HG03457 (cell line): ENCODE results near the gene ABHD17A.

Experiments used
- ATAC-seq: cut with Tn5 transposase; IDR thresholded peaks from one replicate; pipeline ENCODE4 v1.9.1; 2021; ENCODE audit warnings: moderate number of reproducible peaks; ENCODE audit not compliant: unreplicated experiment

Gene ABHD17A

GRCh38 chr19:1841209-1841924 lies 43.9 kb downstream of the ABHD17A start:
- ATAC-seq: no peak

DNA sequence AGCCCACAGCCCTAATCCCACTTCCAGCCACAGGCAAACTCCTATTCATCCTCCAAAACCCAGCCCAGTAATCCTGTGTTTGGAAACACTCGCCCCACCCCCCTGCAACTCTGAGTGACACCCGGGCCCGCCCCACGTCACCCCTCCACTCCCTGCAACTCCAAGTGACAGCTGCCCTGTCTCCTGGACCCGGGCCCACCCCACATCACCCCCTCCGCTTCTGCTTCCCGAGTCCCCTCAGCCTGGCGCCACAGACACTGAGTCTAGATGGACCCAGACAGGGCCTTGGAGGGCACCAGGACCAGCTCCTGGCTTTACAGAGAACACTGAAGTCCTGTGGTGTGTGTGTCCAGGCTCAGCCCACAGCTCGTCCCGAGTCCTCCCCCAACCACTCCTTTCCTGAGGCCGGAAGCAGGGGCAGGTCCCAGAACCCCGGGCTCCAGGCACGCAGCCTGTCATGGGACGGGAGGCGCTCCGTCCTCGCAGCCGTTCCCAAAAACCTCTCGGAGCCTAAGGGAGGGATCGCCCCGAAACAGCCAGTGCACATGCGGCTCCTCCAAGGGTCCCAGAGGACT lies 44.7 kb downstream of the ABHD17A start:
- ATAC-seq: no peak

- ATAC-seq: no peak
Measured at GRCh38 chr19:1839658-1840540, 45.4 kb downstream of the ABHD17A start.

DNA sequence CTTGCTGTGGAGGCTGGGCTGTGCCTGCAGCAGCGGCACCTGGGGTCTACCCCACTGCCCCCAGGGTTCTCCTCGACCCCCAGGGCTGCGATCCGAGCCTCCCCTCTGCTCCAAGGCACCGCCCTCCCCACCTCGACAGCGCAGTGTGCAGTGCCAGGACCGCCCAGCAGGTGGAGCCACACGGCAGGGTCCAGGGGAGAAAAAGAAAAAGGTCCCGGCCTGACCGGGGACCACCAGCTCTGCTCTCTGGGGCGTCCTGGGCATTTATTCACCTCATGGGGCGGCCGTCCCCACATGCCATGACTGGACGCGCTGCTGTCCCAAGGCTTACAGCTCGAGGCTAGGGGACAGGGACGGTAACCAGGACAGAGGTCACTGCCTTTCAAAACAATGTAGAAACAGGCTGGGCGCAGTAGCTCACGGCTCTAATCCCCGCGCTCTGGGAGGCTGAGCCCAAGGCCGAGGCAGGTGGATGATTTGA lies 47.6 kb downstream of the ABHD17A start:
- ATAC-seq: no peak

GRCh38 chr19:1837222-1837565 lies 48.1 kb downstream of the ABHD17A start:
- ATAC-seq: no peak

DNA sequence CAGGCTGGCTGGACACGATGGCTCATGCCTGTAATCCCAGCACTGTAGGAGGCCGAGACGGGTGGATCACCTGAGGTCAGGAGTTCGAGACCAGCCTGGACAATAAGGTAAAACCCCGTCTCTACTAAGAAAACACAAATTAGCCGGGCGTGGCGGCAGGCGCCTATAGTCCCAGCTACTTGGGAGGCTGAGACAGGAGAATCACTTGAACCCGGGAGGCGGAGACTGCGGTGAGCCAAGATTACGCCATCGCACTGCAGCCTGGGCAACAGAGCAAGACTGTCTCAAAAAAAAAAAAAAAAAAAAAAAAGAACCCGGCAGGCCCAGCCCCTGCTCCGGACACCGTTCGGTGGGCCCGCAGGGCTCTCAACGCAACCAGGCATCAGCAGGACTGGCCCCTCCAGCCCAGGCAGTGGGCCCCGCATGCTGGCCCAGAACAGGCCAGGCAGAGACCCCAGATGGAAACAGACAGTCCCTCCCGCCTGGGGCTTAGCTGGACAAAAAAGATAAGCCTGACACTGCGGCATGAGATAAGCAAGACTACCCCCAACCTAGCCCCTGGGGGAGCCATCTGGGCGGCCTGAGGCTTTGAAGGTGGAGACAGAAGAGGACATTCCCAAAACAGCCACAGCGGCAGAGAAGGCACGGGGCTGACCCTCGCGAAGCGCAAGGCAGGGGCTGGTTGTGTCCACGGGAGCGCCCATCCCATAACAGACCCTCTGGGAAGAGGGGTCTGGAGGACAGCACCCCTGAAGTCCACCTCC lies 48.7 kb downstream of the ABHD17A start:
- ATAC-seq: no peak

GRCh38 chr19:1833540-1833939 lies 51.8 kb downstream of the ABHD17A start:
- ATAC-seq: no peak

DNA sequence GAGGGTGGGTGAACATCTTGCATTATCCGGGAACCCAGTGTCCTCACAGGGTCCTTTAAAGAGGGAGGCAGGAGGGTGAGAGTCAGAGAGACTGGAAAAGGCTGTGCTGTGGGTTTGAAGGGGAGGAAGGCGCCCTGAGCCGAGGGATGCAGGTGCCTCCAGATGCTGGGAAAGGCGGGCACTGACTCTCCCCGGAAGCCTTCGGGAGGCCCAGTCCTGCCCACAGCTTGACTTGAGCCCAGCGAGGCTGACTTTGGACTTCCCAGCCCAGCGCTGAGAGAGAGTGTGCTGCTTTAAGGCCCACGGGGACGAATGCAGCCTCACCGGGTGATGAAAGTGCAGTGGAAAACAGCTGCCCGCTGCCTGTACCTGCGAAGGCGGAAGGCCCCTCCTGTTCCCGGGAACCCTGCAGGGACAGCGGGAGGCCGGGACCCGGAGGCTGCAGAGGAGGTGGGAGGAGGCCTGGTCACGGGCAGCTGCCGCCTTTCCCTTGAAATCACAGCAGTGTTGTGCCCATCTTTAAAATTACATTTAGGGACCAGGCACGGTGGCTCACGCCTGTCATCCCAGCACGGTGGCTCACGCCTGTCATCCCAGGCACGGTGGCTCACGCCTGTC lies 53.1 kb downstream of the ABHD17A start:
- ATAC-seq: no peak

- no peak for ATAC-seq
Measured at GRCh38 chr19:1830978-1831377, 54.3 kb downstream of the ABHD17A start.

DNA sequence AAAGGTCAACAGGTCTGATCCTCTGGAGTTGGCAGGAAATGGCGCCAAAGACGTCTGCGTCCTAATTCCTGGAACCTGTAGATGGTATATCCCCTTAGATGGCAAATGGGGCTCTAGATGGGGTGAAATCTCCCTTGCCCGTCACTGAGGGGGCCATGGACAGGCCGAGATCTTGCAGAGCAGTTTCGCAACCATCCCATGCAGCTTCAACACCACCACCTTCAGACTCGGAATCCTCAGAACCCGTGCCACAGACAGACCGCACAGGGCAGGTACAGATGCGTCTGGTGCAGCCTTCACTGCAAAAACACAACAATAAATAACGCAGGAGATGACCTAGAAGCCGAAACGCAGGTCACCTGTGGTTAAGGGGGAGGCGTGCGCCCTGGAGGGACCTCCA lies 54.7 kb downstream of the ABHD17A start:
- ATAC-seq: no peak

DNA sequence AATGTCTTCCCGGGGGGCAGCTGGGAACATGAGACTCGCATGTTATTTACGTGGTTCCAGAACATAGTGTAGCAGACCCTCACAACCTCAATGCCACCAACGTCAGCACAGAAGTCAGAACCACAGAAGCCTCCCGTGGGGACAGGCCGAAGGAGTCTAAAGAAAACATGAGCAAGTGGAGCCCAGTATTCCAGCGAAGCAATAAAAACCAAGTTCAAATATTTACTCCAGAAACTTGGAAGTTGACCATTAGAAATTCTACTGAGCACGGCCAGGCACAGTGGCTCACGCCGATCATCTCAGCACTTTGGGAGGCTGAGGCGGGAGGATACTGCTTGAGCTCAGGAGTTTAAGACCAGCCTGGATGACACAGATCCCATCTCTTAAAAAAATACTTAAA lies 55.3 kb downstream of the ABHD17A start:
- no peak for ATAC-seq

DNA sequence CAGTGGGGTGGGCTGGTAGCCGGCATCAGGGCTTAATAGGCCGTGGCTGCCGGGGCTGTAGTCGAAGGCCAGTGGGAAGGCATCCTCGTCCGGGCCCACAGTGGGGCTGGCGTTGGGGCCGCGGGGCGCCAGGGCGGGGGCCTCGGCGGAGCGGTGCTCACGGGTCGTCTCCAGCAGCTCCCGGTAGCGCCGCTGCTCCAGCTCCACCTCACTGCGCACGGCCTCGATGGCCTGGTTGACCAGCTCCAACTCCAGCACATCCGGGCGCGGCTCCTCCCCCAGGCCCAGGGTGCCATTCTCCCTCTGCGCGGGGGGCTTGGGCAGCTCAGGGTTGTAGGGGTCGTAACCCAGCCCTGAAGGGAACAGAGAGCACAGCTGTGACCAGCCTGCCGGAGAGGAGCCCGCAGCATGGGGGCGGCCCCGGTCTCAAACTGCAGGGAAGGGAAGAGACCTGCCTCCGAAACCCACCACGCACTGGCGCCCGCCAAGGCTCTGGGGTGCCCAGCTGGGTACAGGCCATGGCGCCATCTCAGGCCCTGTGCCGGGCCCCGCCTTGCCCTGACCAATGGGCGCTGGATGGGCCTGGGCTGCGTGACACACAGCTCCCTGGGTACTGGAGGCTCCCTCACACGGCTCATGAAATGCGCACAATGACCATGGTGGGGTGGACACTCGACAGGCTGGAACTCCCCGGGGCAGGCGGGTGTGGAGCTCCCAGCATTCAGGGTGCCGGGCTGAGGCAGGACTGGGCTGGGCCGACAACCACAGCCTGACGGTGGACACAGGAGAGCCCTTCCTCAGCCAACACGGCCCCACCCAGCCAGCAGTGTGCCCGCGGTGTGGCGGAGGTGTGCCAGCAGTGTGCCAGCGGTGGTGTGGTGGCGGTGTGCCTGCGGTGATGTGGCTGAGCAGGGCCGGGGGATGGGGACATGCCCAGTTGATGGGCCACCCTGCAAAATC lies 56.7 kb downstream of the ABHD17A start:
- ATAC-seq: no peak

- ATAC-seq: no peak
Measured at GRCh38 chr19:1827566-1828278, 57.6 kb downstream of the ABHD17A start.
